ENCODE results near the gene SMARCD1.

- no peak for TF ChIP-seq CTCF (IDR thresholded peaks at IDR 0.05)
- TF ChIP-seq POLR2A (IDR thresholded peaks at IDR 0.05): no peak
These were observed 41.8 kb upstream of the SMARCD1 start for GRCh38 chr12:50043308-50043707.
